Measurements from ENCODE around the gene IREB2.

The IREB2 gene

GRCh38 chr15:78391781-78392180 is 46.2 kb upstream of the IREB2 start:
- no peak for DNase-seq (ENCODE audit: low read depth)
- no peak for TF ChIP-seq CTCF (conservative IDR thresholded peaks at IDR 0.05; ENCODE audit: control insufficient read depth, insufficient read depth, low read depth, low read length)
- no peak overlapping the region for H3K4me3 ChIP-seq (ENCODE audit: control insufficient read depth, low read depth, low read length)

GRCh38 chr15:78392430-78392829 is 45.6 kb upstream of the IREB2 start:
- no peak for DNase-seq (ENCODE audit: low read depth)
- no peak overlapping the region for H3K4me3 ChIP-seq (ENCODE audit: control insufficient read depth, low read depth, low read length)
- TF ChIP-seq CTCF (conservative IDR thresholded peaks at IDR 0.05; ENCODE audit: control insufficient read depth, insufficient read depth, low read depth, low read length) = no peak

- TF ChIP-seq CTCF (conservative IDR thresholded peaks at IDR 0.05; ENCODE audit: control insufficient read depth, insufficient read depth, low read depth, low read length) = no peak
- H3K4me3 ChIP-seq (ENCODE audit: control insufficient read depth, low read depth, low read length) = no peak overlapping the region
- DNase-seq (ENCODE audit: low read depth) = no peak
These were observed 44.9 kb upstream of the IREB2 start for GRCh38 chr15:78393137-78393536.

GRCh38 chr15:78394026-78394425 is 44.0 kb upstream of the IREB2 start:
- no peak for TF ChIP-seq CTCF (conservative IDR thresholded peaks at IDR 0.05; ENCODE audit: control insufficient read depth, insufficient read depth, low read depth, low read length)
- no peak overlapping the region for H3K4me3 ChIP-seq (ENCODE audit: control insufficient read depth, low read depth, low read length)
- DNase-seq (ENCODE audit: low read depth) = no peak

GRCh38 chr15:78394981-78395616 is 42.9 kb upstream of the IREB2 start:
- no peak overlapping the region for H3K4me3 ChIP-seq (ENCODE audit: control insufficient read depth, low read depth, low read length)
- TF ChIP-seq CTCF (conservative IDR thresholded peaks at IDR 0.05; ENCODE audit: control insufficient read depth, insufficient read depth, low read depth, low read length) = no peak
- no peak for DNase-seq (ENCODE audit: low read depth)

- no peak for DNase-seq (ENCODE audit: low read depth)
- no peak overlapping the region for H3K4me3 ChIP-seq (ENCODE audit: control insufficient read depth, low read depth, low read length)
- TF ChIP-seq CTCF (conservative IDR thresholded peaks at IDR 0.05; ENCODE audit: control insufficient read depth, insufficient read depth, low read depth, low read length) = no peak
These were observed 41.7 kb upstream of the IREB2 start for GRCh38 chr15:78396186-78396814.

Measured in fibroblast of mammary gland (primary cell).